Gastrocnemius medialis (tissue), 4 donors: ENCODE results near the gene DOCK4. TPM values are rescaled to one million over a fixed set of nuclear protein-coding genes. Genes with fewer than 3 reads are reported as not detected.

ENCODE experiments used
- ATAC-seq, 2 donors: fragments of 150-250 bp; one replicate each; pipeline ENCODE4 v1.9.1; 2016
- DNase-seq, 2 donors: peaks; one replicate each; pipeline ENCODE4 v3.0.0-alpha.2; 2019
- H3K27ac ChIP-seq, 4 donors: fragments of 200-600 bp; sonication (generic); 1 replicate in 1 of 4; 2 replicates in 3 of 4; pipeline ENCODE4 v1.5.1; 2016 to 2018; ENCODE audit warnings: mild to moderate bottlenecking in 2 of 4, moderate library complexity in 1 of 4
- H3K27me3 ChIP-seq, 3 donors: fragments of 200-600 bp; sonication (generic) in 2 of 3; 1 replicate in 1 of 3; 2 replicates in 2 of 3; pipeline versions ENCODE4 v1.5.1 to v1.6.0; 2016 to 2019; ENCODE audit warnings: mild to moderate bottlenecking in 1 of 3, moderate library complexity in 1 of 3
- H3K36me3 ChIP-seq, 2 donors: fragments of 200-600 bp; sonication (generic) in 1 of 2; one replicate each; pipeline ENCODE4 v1.5.1; 2017 to 2018
- H3K4me1 ChIP-seq, 2 donors: fragments of 200-600 bp; sonication (generic) in 1 of 2; one replicate each; pipeline ENCODE4 v1.5.1; 2016 to 2017; ENCODE audit warnings: mild to moderate bottlenecking in 2 of 2
- H3K4me3 ChIP-seq, 4 donors: fragments of 200-600 bp; sonication (generic) in 3 of 4; 1 replicate in 1 of 4; 2 replicates in 3 of 4; pipeline ENCODE4 v1.5.1; 2016 to 2019; ENCODE audit warnings: mild to moderate bottlenecking in 2 of 4
- H3K9me3 ChIP-seq, 3 donors: fragments of 200-600 bp; sonication (generic) in 2 of 3; 1 replicate in 1 of 3; 2 replicates in 2 of 3; pipeline ENCODE4 v1.5.1; 2016 to 2019
- POLR2A ChIP-seq, 2 donors: fragments of 450-650 bp; IDR thresholded peaks; one replicate each; pipeline ENCODE4 v1.6.1; 2017; ENCODE audit warnings: antibody characterized with exemption in 2 of 2, mild to moderate bottlenecking in 2 of 2, moderate library complexity in 2 of 2
- in situ Hi-C, 4 donors: fragments of 200-750 bp; cut with MboI; loops; one replicate each; pipeline versions ENCODE4 v1.15.0 to v1.8.0; 2017; ENCODE audit warnings: low sequenced_read_pairs in 4 of 4
- intact Hi-C: fragments of 100-400 bp; cut with DNase I; formaldehyde crosslinking; loops from one replicate; pipeline ENCODE4 v1.15.1; 2023; ENCODE audit warnings: low total_unique reads
- total RNA-seq, 4 donors: library from RNA; depleted of rRNA; stranded (reverse); fragments of >200 nt; gene quantifications; one replicate each; pipeline versions ENCODE4 v1.1.0 to v1.2.3, GENCODE V29; 2016
- TF ChIP-seq, protein P1 (sequence below), 5 experiments: fragments of 450-650 bp in 3 of 5; fragments of 200-600 bp in 2 of 5; sonication (generic) in 2 of 5; IDR thresholded peaks in 4 of 5; conservative IDR thresholded peaks in 1 of 5; 1 replicate in 4 of 5; 2 replicates in 1 of 5; pipeline ENCODE4 v1.5.1; 2016 to 2019; ENCODE audit warnings: antibody characterized with exemption in 5 of 5, mild to moderate bottlenecking in 3 of 5, moderate library complexity in 3 of 5

DOCK4 gene
- total RNA-seq, 4 donors from 2014 or later: 8.7 to 12.0 (median 10.2) TPM

DNA sequence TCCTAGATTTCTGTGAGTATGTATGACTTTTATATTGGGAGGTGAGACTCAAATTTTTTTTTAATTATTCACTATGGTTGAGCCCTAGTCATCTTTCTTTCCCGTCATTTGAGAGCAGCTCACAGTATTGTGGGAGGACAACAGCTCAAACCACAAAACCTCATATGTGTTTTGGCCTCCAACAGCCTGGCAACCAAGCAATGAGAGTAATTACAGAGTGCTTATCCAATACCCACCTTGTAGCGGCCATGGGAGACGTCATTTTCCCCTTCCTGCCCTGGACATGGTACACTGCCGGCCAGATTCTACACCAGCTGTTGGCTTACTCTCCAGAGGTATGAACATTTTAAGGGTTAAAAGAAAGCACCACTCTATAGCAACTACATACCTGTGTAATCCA, 49.1 kb downstream of the DOCK4 start:
- TF ChIP-seq, protein P1, sequence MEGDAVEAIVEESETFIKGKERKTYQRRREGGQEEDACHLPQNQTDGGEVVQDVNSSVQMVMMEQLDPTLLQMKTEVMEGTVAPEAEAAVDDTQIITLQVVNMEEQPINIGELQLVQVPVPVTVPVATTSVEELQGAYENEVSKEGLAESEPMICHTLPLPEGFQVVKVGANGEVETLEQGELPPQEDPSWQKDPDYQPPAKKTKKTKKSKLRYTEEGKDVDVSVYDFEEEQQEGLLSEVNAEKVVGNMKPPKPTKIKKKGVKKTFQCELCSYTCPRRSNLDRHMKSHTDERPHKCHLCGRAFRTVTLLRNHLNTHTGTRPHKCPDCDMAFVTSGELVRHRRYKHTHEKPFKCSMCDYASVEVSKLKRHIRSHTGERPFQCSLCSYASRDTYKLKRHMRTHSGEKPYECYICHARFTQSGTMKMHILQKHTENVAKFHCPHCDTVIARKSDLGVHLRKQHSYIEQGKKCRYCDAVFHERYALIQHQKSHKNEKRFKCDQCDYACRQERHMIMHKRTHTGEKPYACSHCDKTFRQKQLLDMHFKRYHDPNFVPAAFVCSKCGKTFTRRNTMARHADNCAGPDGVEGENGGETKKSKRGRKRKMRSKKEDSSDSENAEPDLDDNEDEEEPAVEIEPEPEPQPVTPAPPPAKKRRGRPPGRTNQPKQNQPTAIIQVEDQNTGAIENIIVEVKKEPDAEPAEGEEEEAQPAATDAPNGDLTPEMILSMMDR (IDR thresholded peaks at IDR 0.05 in 4 of 5, conservative IDR thresholded peaks at IDR 0.05 in 1 of 5): no peak
- no peak for TF ChIP-seq POLR2A (IDR thresholded peaks at IDR 0.05)
- in situ Hi-C loops: no loop called here
- ATAC-seq: no peak
- H3K36me3 ChIP-seq: no peaks in the 10 kb centered on the region
- no peak overlapping the region for H3K27ac ChIP-seq
- no peak overlapping the region for H3K4me3 ChIP-seq
- no peaks in the 10 kb centered on the region for H3K9me3 ChIP-seq
- DNase-seq: no peak
- H3K27me3 ChIP-seq: no peaks in the 10 kb centered on the region
- peaks cover 20 to 43% of the 10 kb centered on the region in 2 donors for H3K4me1 ChIP-seq
- intact Hi-C loops: no loop called here

DNA sequence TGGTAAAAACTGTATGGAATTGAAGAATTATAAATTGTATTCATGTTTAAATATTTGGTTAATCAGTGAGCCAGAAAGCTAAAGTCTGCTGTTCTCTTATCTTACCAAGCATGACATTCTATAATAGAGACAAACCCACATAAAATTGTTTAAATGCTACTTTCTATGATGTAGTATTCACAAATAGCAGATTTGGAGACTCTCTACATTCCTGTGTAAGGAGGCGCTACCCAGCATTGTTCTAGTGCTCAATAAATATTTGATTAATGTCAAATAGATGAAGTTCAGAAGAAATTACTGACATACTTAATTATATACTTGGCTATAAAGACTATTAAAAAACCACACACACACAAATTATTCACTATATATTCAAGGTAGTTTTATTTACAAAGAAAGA, 49.8 kb downstream of the DOCK4 start:
- Histone ChIP-seq H3K4me1 (peaks cover 19 to 38% of the 10 kb centered on the region in 2 donors), H3K27ac (no peak overlapping the region), H3K27me3 (no peaks in the 10 kb centered on the region), H3K36me3 (no peaks in the 10 kb centered on the region), H3K9me3 (no peaks in the 10 kb centered on the region), H3K4me3 (no peak overlapping the region)
- DNase-seq (no peak), ATAC-seq (no peak)
- in situ Hi-C loops (no loop called here), intact Hi-C loops (no loop called here)
- TF ChIP-seq, protein P1 (IDR thresholded peaks at IDR 0.05 in 4 of 5, conservative IDR thresholded peaks at IDR 0.05 in 1 of 5): no peak
- TF ChIP-seq POLR2A (IDR thresholded peaks at IDR 0.05): no peak

DNA sequence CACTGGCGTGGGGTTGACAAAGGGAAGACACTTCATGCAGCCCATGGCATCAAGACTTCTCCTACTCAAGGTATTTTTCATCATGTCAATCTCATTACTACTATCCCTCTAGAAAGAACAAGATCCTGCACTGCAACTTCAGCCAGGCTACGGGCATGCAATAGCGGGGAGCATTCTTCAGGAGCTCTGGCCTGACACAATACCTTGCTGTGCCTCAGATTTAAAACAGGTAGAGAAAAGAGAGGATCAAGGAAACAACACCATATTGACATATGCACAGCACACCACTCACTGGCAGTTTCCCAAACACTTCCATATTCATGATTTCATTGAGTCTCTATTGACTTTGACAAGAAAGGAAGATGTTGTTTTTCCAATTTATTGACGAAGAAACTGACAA, 51.5 kb downstream of the DOCK4 start:
- in situ Hi-C loops: no loop called here

DNA sequence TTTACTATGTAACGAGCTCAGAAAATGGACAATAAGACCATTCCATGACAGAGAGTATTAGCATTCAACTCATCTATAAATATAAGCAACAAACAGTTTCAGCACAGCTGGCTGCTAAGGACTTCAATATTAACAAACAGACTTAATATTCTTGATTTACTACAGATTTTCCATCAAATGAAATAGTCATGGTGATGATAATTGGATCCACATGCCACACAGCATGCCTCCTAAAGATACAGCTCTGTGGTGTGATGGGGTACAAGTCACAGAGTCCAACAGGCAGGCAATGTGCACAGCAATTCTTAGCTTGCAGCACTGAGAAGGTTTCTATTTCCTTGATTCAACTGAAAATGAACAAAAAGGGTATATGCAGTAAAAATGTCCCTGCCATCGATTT, 54.0 kb downstream of the DOCK4 start:
- H3K27ac ChIP-seq: no peak overlapping the region
- H3K4me1 ChIP-seq: peaks cover 4 to 16% of the 10 kb centered on the region in 2 donors
- intact Hi-C loops: no loop called here
- H3K9me3 ChIP-seq: no peaks in the 10 kb centered on the region
- no peak for TF ChIP-seq POLR2A (IDR thresholded peaks at IDR 0.05)
- TF ChIP-seq, protein P1 (IDR thresholded peaks at IDR 0.05 in 4 of 5, conservative IDR thresholded peaks at IDR 0.05 in 1 of 5): no peak
- ATAC-seq (no peak), DNase-seq (no peak)
- H3K36me3 ChIP-seq: no peaks in the 10 kb centered on the region
- in situ Hi-C loops: no loop called here
- no peak overlapping the region for H3K4me3 ChIP-seq
- no peaks in the 10 kb centered on the region for H3K27me3 ChIP-seq

More for the DNA sequence above, 51.5 kb downstream of the DOCK4 start:
- Histone ChIP-seq H3K27me3 (no peaks in the 10 kb centered on the region), H3K4me3 (no peak overlapping the region), H3K4me1 (peaks cover 17 to 25% of the 10 kb centered on the region in 2 donors), H3K9me3 (no peaks in the 10 kb centered on the region), H3K27ac (no peak overlapping the region), H3K36me3 (no peaks in the 10 kb centered on the region)
- TF ChIP-seq, protein P1 (IDR thresholded peaks at IDR 0.05 in 4 of 5, conservative IDR thresholded peaks at IDR 0.05 in 1 of 5): no peak
- TF ChIP-seq POLR2A (IDR thresholded peaks at IDR 0.05): no peak
- no peak for ATAC-seq
- intact Hi-C loops: no loop called here
- no peak for DNase-seq
